ENCODE measurements around the gene APOB. TPM values are rescaled to one million over a fixed set of nuclear protein-coding genes. Genes with fewer than 3 reads are reported as not detected.

The APOB gene
- total RNA-seq, 1 donor from 2014 or later: 15.9 TPM

DNA sequence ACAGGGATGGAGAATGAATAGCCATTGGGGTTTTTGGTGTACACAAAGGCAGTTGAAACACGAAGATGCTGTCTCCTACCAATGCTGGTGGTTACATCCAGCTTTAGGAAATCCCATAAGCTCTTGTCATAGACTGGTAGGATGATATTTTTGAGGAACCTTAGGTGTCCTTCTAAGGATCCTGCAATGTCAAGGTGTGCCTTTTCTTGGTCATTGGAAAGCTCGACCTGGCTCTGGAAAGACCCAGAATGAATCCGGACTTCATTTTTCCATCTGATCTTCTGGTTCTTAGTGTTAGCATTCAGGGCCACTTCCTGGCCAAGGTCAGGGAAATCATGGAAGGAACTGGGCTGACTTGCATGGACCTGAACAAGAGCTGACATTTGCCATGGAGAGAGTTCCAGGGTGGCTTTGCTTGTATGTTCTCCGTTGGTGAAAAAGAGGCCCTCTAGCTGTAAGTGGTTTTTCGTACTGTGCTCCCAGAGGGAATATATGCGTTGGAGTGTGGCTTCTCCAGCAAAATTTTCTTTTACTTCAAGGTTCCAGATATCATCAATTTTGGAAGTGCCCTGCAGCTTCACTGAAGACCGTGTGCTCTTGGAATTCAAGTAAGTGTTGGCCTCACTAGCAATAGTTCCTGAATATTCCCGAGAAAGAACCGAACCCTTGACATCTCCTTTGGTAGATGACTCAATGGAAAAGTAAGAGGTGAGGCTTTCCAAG, 38.0 kb downstream of the APOB start:
- no peak overlapping the region for H3K27ac Mint-ChIP-seq (ENCODE audit: unreplicated experiment)
- TF ChIP-seq CTCF (IDR thresholded peaks at IDR 0.05; ENCODE audit: unreplicated experiment): no peak
- no peak overlapping the region for H3K4me3 Mint-ChIP-seq (ENCODE audit: unreplicated experiment)
- no peaks in the 10 kb centered on the region for H3K4me1 Mint-ChIP-seq (ENCODE audit: unreplicated experiment)
- no peak for DNase-seq (ENCODE audit: low spot score)
- H3K27me3 Mint-ChIP-seq (ENCODE audit: unreplicated experiment): no peaks in the 10 kb centered on the region
- H3K36me3 Mint-ChIP-seq (ENCODE audit: low read depth, unreplicated experiment): peaks cover 30% of the 10 kb centered on the region
- no peaks in the 10 kb centered on the region for H3K9me3 Mint-ChIP-seq (ENCODE audit: unreplicated experiment)

DNA sequence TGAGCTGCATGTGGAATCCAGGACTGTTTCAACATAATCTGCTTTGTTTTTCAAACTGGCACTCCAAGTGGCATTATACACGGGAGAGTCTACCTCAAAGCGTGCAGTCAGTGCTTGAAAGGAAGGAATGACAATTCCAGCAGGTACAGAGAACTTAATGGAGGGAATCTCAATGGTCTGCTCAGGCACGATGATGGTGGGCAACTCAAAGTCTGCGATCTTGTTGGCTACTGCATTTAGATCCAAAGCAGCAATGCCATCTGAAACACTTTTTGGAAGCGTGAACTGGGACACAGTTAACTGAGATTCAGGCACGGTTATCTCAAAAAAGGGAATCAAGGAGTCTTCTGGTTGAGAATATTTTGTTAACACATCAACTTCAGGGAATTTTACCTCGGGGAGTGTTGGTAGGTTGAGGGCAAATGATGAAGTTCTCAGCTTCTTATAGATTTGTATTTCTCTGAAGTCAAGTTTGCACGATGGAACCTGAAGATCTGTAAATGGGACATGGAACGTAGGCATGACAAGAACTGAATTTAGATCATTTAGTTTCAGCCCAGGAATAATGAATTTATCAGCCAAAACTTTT, 38.7 kb downstream of the APOB start:
- no peaks in the 10 kb centered on the region for H3K27me3 Mint-ChIP-seq (ENCODE audit: unreplicated experiment)
- no peak overlapping the region for H3K27ac Mint-ChIP-seq (ENCODE audit: unreplicated experiment)
- peaks cover 25% of the 10 kb centered on the region for H3K36me3 Mint-ChIP-seq (ENCODE audit: low read depth, unreplicated experiment)
- DNase-seq (ENCODE audit: low spot score): no peak
- no peak overlapping the region for H3K4me3 Mint-ChIP-seq (ENCODE audit: unreplicated experiment)
- no peaks in the 10 kb centered on the region for H3K4me1 Mint-ChIP-seq (ENCODE audit: unreplicated experiment)
- no peak for TF ChIP-seq CTCF (IDR thresholded peaks at IDR 0.05; ENCODE audit: unreplicated experiment)
- H3K9me3 Mint-ChIP-seq (ENCODE audit: unreplicated experiment): no peaks in the 10 kb centered on the region

DNA sequence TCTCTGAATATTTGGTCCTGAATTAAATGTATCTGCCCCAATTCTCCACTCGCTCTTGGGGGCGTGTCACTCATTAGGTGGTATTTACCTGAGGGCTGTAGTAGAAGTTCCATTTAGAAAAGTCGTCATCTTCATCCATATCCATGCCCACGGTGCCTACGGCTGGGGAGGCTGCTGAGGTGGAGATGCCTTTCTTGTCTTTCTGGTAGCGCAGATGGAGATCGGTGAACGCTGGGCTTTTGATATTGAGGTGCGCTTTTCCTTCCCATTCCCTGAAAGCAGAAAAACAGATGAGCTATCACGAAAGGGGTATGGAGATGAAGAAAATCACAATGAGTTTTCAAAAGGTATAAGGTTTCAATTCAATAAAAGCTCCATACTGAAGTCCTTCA, 39.7 kb downstream of the APOB start:
- Mint-ChIP-seq H3K4me1 (ENCODE audit: unreplicated experiment) (no peaks in the 10 kb centered on the region), H3K4me3 (ENCODE audit: unreplicated experiment) (no peak overlapping the region), H3K9me3 (ENCODE audit: unreplicated experiment) (no peaks in the 10 kb centered on the region), H3K36me3 (ENCODE audit: low read depth, unreplicated experiment) (peaks cover 19% of the 10 kb centered on the region), H3K27me3 (ENCODE audit: unreplicated experiment) (no peaks in the 10 kb centered on the region), H3K27ac (ENCODE audit: unreplicated experiment) (no peak overlapping the region)
- TF ChIP-seq CTCF (IDR thresholded peaks at IDR 0.05; ENCODE audit: unreplicated experiment): no peak
- DNase-seq (ENCODE audit: low spot score): no peak

- Mint-ChIP-seq H3K4me3 (ENCODE audit: unreplicated experiment) (no peak overlapping the region), H3K27ac (ENCODE audit: unreplicated experiment) (no peak overlapping the region), H3K27me3 (ENCODE audit: unreplicated experiment) (no peaks in the 10 kb centered on the region), H3K36me3 (ENCODE audit: low read depth, unreplicated experiment) (peaks cover 16% of the 10 kb centered on the region), H3K4me1 (ENCODE audit: unreplicated experiment) (no peaks in the 10 kb centered on the region), H3K9me3 (ENCODE audit: unreplicated experiment) (no peaks in the 10 kb centered on the region)
- no peak for TF ChIP-seq CTCF (IDR thresholded peaks at IDR 0.05; ENCODE audit: unreplicated experiment)
- no peak for DNase-seq (ENCODE audit: low spot score)
These were observed 40.2 kb downstream of the APOB start for GRCh38 chr2:21003572-21004180.

GRCh38 chr2:21002814-21003192, 41.1 kb downstream of the APOB start:
- Mint-ChIP-seq H3K4me1 (ENCODE audit: unreplicated experiment) (no peaks in the 10 kb centered on the region), H3K4me3 (ENCODE audit: unreplicated experiment) (no peak overlapping the region), H3K27me3 (ENCODE audit: unreplicated experiment) (no peaks in the 10 kb centered on the region), H3K36me3 (ENCODE audit: low read depth, unreplicated experiment) (peaks cover 7% of the 10 kb centered on the region), H3K27ac (ENCODE audit: unreplicated experiment) (no peak overlapping the region), H3K9me3 (ENCODE audit: unreplicated experiment) (no peaks in the 10 kb centered on the region)
- no peak for TF ChIP-seq CTCF (IDR thresholded peaks at IDR 0.05; ENCODE audit: unreplicated experiment)
- no peak for DNase-seq (ENCODE audit: low spot score)
